Type B pancreatic cell (in vitro differentiated cells): ENCODE data around the gene WNT7A. TPM values are rescaled to one million over a fixed set of nuclear protein-coding genes. Genes with fewer than 3 reads are reported as not detected.

ENCODE experiments used
- DNase-seq: peaks from one replicate; pipeline ENCODE4 v3.0.0; 2021; ENCODE audit warnings: mixed read lengths; ENCODE audit not compliant: unreplicated experiment; ENCODE audit errors: extremely low spot score
- H3K27ac Mint-ChIP-seq: 2 replicates; pipeline ENCODE4 v1.8.0; 2021; ENCODE audit warnings: mild to moderate bottlenecking, mixed read lengths
- H3K27me3 Mint-ChIP-seq: 2 replicates; pipeline ENCODE4 v1.8.0; 2021; ENCODE audit warnings: mixed read lengths
- H3K36me3 Mint-ChIP-seq: 2 replicates; pipeline ENCODE4 v1.8.0; 2021; ENCODE audit warnings: mixed read lengths
- H3K4me1 Mint-ChIP-seq: one replicate; pipeline ENCODE4 v1.8.0; 2021; ENCODE audit warnings: mixed read lengths; ENCODE audit not compliant: unreplicated experiment
- H3K4me3 Mint-ChIP-seq: 2 replicates; pipeline ENCODE4 v1.8.0; 2021; ENCODE audit warnings: mild to moderate bottlenecking, mixed read lengths
- H3K9me3 Mint-ChIP-seq: 2 replicates; pipeline ENCODE4 v1.8.0; 2021; ENCODE audit warnings: mixed read lengths
- CTCF ChIP-seq: fragments of 200-600 bp; sonication (generic); conservative IDR thresholded peaks from 2 replicates; pipeline ENCODE4 v1.5.0; 2021; ENCODE audit warnings: antibody characterized with exemption, mild to moderate bottlenecking
- total RNA-seq: library from RNA; stranded (reverse); gene quantifications from 2 replicates; pipeline ENCODE4 v1.2.1, GENCODE V29; 2021; ENCODE audit warnings: low replicate concordance

Gene WNT7A
- total RNA-seq, 1 donor from 2014 or later: 3.4 TPM

GRCh38 chr3:13846238-13846637 is 33.6 kb downstream of the WNT7A start:
- Mint-ChIP-seq H3K27me3 (no peaks in the 10 kb centered on the region), H3K36me3 (no peaks in the 10 kb centered on the region), H3K4me3 (no peak overlapping the region), H3K9me3 (no peaks in the 10 kb centered on the region), H3K27ac (no peak overlapping the region), H3K4me1 (peaks cover 2% of the 10 kb centered on the region)
- no peak for TF ChIP-seq CTCF
- DNase-seq: no peak

- DNase-seq: no peak
- Mint-ChIP-seq H3K4me3 (no peak overlapping the region), H3K27me3 (no peaks in the 10 kb centered on the region), H3K9me3 (no peaks in the 10 kb centered on the region), H3K27ac (no peak overlapping the region), H3K36me3 (no peaks in the 10 kb centered on the region), H3K4me1 (no peaks in the 10 kb centered on the region)
- no peak for TF ChIP-seq CTCF
Observed at GRCh38 chr3:13845806-13846205, 34.1 kb downstream of the WNT7A start.

- Mint-ChIP-seq H3K27me3 (no peaks in the 10 kb centered on the region), H3K27ac (no peak overlapping the region), H3K9me3 (no peaks in the 10 kb centered on the region), H3K4me3 (no peak overlapping the region), H3K4me1 (no peaks in the 10 kb centered on the region), H3K36me3 (no peaks in the 10 kb centered on the region)
- TF ChIP-seq CTCF: no peak
- no peak for DNase-seq
Observed at GRCh38 chr3:13844911-13845310, 35.0 kb downstream of the WNT7A start.

- Mint-ChIP-seq H3K27me3 (no peaks in the 10 kb centered on the region), H3K4me3 (no peak overlapping the region), H3K36me3 (no peaks in the 10 kb centered on the region), H3K9me3 (no peaks in the 10 kb centered on the region), H3K4me1 (no peaks in the 10 kb centered on the region), H3K27ac (no peak overlapping the region)
- no peak for TF ChIP-seq CTCF
- no peak for DNase-seq
Observed at GRCh38 chr3:13844286-13844685, 35.6 kb downstream of the WNT7A start.

- Mint-ChIP-seq H3K4me3 (no peak overlapping the region), H3K27ac (no peak overlapping the region), H3K27me3 (no peaks in the 10 kb centered on the region), H3K9me3 (no peaks in the 10 kb centered on the region), H3K4me1 (no peaks in the 10 kb centered on the region), H3K36me3 (no peaks in the 10 kb centered on the region)
- TF ChIP-seq CTCF: no peak
- no peak for DNase-seq
Observed at GRCh38 chr3:13843351-13843750, 36.5 kb downstream of the WNT7A start.

- no peak for TF ChIP-seq CTCF
- H3K4me1 Mint-ChIP-seq: no peaks in the 10 kb centered on the region
- DNase-seq: no peak
- no peaks in the 10 kb centered on the region for H3K9me3 Mint-ChIP-seq
- H3K4me3 Mint-ChIP-seq: no peak overlapping the region
- H3K27ac Mint-ChIP-seq: no peak overlapping the region
- no peaks in the 10 kb centered on the region for H3K27me3 Mint-ChIP-seq
- H3K36me3 Mint-ChIP-seq: no peaks in the 10 kb centered on the region
Observed at GRCh38 chr3:13842226-13842625, 37.6 kb downstream of the WNT7A start.
